Gastrocnemius medialis (tissue), 4 donors: Measurements from ENCODE around the gene SWT1.

Experiments used
- POLR2A ChIP-seq, 2 donors: fragments of 450-650 bp; IDR thresholded peaks; one replicate each; pipeline ENCODE4 v1.6.1; 2017; ENCODE audit warnings: antibody characterized with exemption in 2 of 2, mild to moderate bottlenecking in 2 of 2, moderate library complexity in 2 of 2
- TF ChIP-seq, protein P1 (sequence below), 5 experiments: fragments of 450-650 bp in 3 of 5; fragments of 200-600 bp in 2 of 5; sonication (generic) in 2 of 5; IDR thresholded peaks in 4 of 5; conservative IDR thresholded peaks in 1 of 5; 1 replicate in 4 of 5; 2 replicates in 1 of 5; pipeline ENCODE4 v1.5.1; 2016 to 2019; ENCODE audit warnings: antibody characterized with exemption in 5 of 5, mild to moderate bottlenecking in 3 of 5, moderate library complexity in 3 of 5

DNA sequence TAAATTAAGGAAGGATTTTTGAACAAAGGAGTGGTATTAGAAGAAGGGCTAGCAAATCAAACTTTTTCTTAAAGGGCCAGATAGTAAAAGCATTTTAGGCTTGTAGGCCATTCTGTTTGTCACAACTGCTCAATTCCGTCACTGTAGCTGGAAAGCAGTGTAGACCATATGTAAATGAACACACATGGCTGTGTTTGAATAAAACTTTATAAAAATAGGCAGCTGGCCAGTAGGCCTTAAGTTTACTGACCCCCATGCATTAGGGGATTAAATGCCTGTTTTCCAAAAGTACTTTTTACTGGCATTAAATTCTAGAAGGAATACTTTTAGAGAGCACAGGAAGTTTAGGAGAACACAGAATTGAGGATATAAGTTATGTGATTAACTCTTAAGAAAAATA is 151.2 kb downstream of the SWT1 start:
- TF ChIP-seq, protein P1, sequence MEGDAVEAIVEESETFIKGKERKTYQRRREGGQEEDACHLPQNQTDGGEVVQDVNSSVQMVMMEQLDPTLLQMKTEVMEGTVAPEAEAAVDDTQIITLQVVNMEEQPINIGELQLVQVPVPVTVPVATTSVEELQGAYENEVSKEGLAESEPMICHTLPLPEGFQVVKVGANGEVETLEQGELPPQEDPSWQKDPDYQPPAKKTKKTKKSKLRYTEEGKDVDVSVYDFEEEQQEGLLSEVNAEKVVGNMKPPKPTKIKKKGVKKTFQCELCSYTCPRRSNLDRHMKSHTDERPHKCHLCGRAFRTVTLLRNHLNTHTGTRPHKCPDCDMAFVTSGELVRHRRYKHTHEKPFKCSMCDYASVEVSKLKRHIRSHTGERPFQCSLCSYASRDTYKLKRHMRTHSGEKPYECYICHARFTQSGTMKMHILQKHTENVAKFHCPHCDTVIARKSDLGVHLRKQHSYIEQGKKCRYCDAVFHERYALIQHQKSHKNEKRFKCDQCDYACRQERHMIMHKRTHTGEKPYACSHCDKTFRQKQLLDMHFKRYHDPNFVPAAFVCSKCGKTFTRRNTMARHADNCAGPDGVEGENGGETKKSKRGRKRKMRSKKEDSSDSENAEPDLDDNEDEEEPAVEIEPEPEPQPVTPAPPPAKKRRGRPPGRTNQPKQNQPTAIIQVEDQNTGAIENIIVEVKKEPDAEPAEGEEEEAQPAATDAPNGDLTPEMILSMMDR (IDR thresholded peaks at IDR 0.05 in 4 of 5, conservative IDR thresholded peaks at IDR 0.05 in 1 of 5): no peak
- no peak for TF ChIP-seq POLR2A (IDR thresholded peaks at IDR 0.05)
